Neural cell (in vitro differentiated cells): Measurements from ENCODE around the gene SIX2.

ENCODE experiments used
- CTCF ChIP-seq: fragments of 450-650 bp; IDR thresholded peaks from 2 replicates; pipeline ENCODE4 v1.5.1; 2014; ENCODE audit warnings: antibody characterized with exemption, mild to moderate bottlenecking, moderate library complexity; ENCODE audit not compliant: poor library complexity, severe bottlenecking
- EP300 ChIP-seq: fragments of 450-650 bp; conservative IDR thresholded peaks from 2 replicates; pipeline ENCODE4 v1.6.1; 2014; ENCODE audit warnings: antibody characterized with exemption, mild to moderate bottlenecking, moderate library complexity; ENCODE audit not compliant: poor library complexity, severe bottlenecking
- EZH2 ChIP-seq: fragments of 200-600, 300-800 bp; shearing (Covaris generic), sonication (generic); IDR thresholded peaks from 2 replicates; pipeline ENCODE4 v1.6.1; 2014; ENCODE audit warnings: antibody characterized with exemption, low read length, borderline replicate concordance, mild to moderate bottlenecking; ENCODE audit not compliant: insufficient read depth, poor library complexity, severe bottlenecking
- POLR2AphosphoS5 ChIP-seq: IDR thresholded peaks from 2 replicates; pipeline ENCODE4 v1.6.1; 2012
- REST ChIP-seq: IDR thresholded peaks from 2 replicates; pipeline ENCODE4 v1.6.1; 2012; ENCODE audit warnings: borderline replicate concordance
- SMC3 ChIP-seq: fragments of 450-650 bp; conservative IDR thresholded peaks from 2 replicates; pipeline ENCODE4 v1.6.1; 2014; ENCODE audit warnings: antibody characterized with exemption, mild to moderate bottlenecking, moderate library complexity; ENCODE audit not compliant: poor library complexity

GRCh38 chr2:45033302-45033701 is 24.1 kb upstream of the SIX2 start:
- TF ChIP-seq POLR2AphosphoS5: no peak
- TF ChIP-seq REST: no peak
- TF ChIP-seq CTCF: no peak
- no peak for TF ChIP-seq EZH2
- no peak for TF ChIP-seq SMC3
- no peak for TF ChIP-seq EP300
